ENCODE measurements around the gene CCDC184. TPM values are rescaled to one million over a fixed set of nuclear protein-coding genes. Genes with fewer than 3 reads are reported as not detected.
A peak's percentile ranks its signal among the peaks of the same experiment; 100 is the strongest.
"Not testable (repeated sequence)": the region's sequence is repeated elsewhere in the genome, so short reads cannot be mapped to it uniquely, and the experiment has no call there.

Gene CCDC184
- total RNA-seq, 1 donor from 2014 or later, result 0.61 TPM

GRCh38 chr12:48199774-48200221 lies 16.4 kb downstream of the CCDC184 start:
- H3K4me1 ChIP-seq, result peaks cover 31% of the 10 kb centered on the region

GRCh38 chr12:48201091-48201490 lies 17.6 kb downstream of the CCDC184 start:
- H3K9me3 ChIP-seq, result no peaks in the 10 kb centered on the region
- H3K4me1 ChIP-seq, result peaks cover 31% of the 10 kb centered on the region
- no peaks in the 10 kb centered on the region for H3K27me3 ChIP-seq
- no peak for ATAC-seq
- intact Hi-C loops (cut with DNase I), result no loop called here
- DNase-seq, result no peak
- H3K36me3 ChIP-seq, result no peaks in the 10 kb centered on the region
- peak overlapping the region; percentile 100 for H3K27ac ChIP-seq
- TF ChIP-seq, protein P1, sequence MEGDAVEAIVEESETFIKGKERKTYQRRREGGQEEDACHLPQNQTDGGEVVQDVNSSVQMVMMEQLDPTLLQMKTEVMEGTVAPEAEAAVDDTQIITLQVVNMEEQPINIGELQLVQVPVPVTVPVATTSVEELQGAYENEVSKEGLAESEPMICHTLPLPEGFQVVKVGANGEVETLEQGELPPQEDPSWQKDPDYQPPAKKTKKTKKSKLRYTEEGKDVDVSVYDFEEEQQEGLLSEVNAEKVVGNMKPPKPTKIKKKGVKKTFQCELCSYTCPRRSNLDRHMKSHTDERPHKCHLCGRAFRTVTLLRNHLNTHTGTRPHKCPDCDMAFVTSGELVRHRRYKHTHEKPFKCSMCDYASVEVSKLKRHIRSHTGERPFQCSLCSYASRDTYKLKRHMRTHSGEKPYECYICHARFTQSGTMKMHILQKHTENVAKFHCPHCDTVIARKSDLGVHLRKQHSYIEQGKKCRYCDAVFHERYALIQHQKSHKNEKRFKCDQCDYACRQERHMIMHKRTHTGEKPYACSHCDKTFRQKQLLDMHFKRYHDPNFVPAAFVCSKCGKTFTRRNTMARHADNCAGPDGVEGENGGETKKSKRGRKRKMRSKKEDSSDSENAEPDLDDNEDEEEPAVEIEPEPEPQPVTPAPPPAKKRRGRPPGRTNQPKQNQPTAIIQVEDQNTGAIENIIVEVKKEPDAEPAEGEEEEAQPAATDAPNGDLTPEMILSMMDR (IDR thresholded peaks at IDR 0.05), result no peak
- no peak overlapping the region for H3K4me3 ChIP-seq

More at GRCh38 chr12:48199774-48200221, 16.4 kb downstream of the CCDC184 start:
- TF ChIP-seq, protein P1 (IDR thresholded peaks at IDR 0.05), result no peak
- ATAC-seq (peak; percentile 14), DNase-seq (no peak)
- Histone ChIP-seq H3K27ac (peak overlapping the region; percentile 100), H3K9me3 (no peaks in the 10 kb centered on the region), H3K36me3 (no peaks in the 10 kb centered on the region), H3K4me3 (peak overlapping the region; percentile 80), H3K27me3 (no peaks in the 10 kb centered on the region)
- intact Hi-C loops (cut with DNase I), result no loop called here

- peaks cover 31% of the 10 kb centered on the region for H3K4me1 ChIP-seq
- intact Hi-C loops (cut with DNase I), result no loop called here
- DNase-seq (no peak), ATAC-seq (no peak)
- no peak overlapping the region for H3K4me3 ChIP-seq
- H3K27me3 ChIP-seq, result no peaks in the 10 kb centered on the region
- H3K36me3 ChIP-seq, result no peaks in the 10 kb centered on the region
- no peaks in the 10 kb centered on the region for H3K9me3 ChIP-seq
- TF ChIP-seq, protein P1 (IDR thresholded peaks at IDR 0.05), result no peak
- H3K27ac ChIP-seq, result no peak overlapping the region
These were observed 18.1 kb downstream of the CCDC184 start for GRCh38 chr12:48201516-48201915.

DNA sequence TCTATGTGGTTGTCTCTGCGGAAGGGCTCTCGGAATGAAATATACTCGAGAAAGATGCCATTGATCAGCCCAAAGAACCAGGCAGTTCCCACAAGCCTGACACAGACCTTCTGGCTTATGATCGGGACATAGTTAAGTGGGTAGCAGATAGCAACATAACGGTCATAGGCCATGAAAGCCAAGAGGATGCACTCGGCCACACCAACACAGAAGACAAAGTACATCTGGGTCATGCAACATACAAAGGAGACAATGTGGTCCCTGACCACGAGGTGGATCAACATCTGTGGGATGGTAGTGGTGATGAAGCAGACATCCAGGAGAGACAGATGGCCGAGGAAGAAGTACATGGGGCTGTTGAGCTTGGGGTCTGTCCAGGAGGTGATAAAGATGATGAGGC lies 19.3 kb downstream of the CCDC184 start:
- TF ChIP-seq, protein P1 (IDR thresholded peaks at IDR 0.05), result no peak
- H3K4me1 ChIP-seq, result peaks cover 25% of the 10 kb centered on the region

GRCh38 chr12:48203192-48203591 lies 19.7 kb downstream of the CCDC184 start, which contains the start of gene OR10AD1:
TSS of gene OR10AD1 (minus strand) at chr12:48203292. CDS start at chr12:48203292, 0 bp downstream.
- DNase-seq (no peak), ATAC-seq (no peak)
- intact Hi-C loops (cut with DNase I), result no loop called here
- Histone ChIP-seq H3K4me3 (no peak within 1 kb of the TSS), H3K9me3 (peaks cover 6% of the 10 kb centered on the region), H3K27me3 (no peaks in the 10 kb centered on the region), H3K36me3 (no peaks in the 10 kb centered on the region), H3K27ac (no peak within 1 kb of the TSS), H3K4me1 (peaks cover 25% of the 10 kb centered on the region)
- TF ChIP-seq, protein P1 (IDR thresholded peaks at IDR 0.05), result no peak

More for the DNA sequence above, 19.3 kb downstream of the CCDC184 start:
- H3K27ac ChIP-seq, result no peak overlapping the region
- H3K36me3 ChIP-seq, result no peaks in the 10 kb centered on the region
- no peaks in the 10 kb centered on the region for H3K27me3 ChIP-seq
- no peak overlapping the region for H3K4me3 ChIP-seq
- ATAC-seq (no peak), DNase-seq (no peak)
- H3K9me3 ChIP-seq, result peaks cover 6% of the 10 kb centered on the region
- intact Hi-C loops (cut with DNase I), result no loop called here

DNA sequence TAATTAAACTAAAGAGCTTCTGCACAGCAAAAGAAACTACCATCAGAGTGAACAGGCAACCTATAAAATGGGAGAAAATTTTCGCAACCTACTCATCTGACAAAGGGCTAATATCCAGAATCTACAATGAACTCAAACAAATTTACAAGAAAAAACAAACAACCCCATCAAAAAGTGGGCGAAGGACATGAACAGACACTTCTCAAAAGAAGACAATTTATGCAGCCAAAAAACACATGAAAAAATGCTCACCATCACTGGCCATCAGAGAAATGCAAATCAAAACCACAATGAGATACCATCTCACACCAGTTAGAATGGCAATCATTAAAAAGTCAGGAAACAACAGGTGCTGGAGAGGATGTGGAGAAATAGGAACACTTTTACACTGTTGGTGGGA lies 26.1 kb downstream of the CCDC184 start:
- H3K4me1 ChIP-seq; H3K27me3 ChIP-seq; H3K9me3 ChIP-seq; ATAC-seq; H3K27ac ChIP-seq; DNase-seq; intact Hi-C loops (cut with DNase I); H3K4me3 ChIP-seq; H3K36me3 ChIP-seq: not testable (repeated sequence)
